Left ventricle myocardium inferior (tissue), 1 donor: Measurements from ENCODE around the gene PTPRN2. TPM values are rescaled to one million over a fixed set of nuclear protein-coding genes. Genes with fewer than 3 reads are reported as not detected.
"Not testable (repeated sequence)": the region's sequence is repeated elsewhere in the genome, so short reads cannot be mapped to it uniquely, and the experiment has no call there.

Source experiments
- DNase-seq: peaks from one replicate; pipeline ENCODE4 v3.0.0-alpha.2; 2020
- H3K27ac ChIP-seq: fragments of 200-600 bp; replicated peaks from 2 replicates; pipeline ENCODE4 v1.8.0; 2021
- H3K27me3 ChIP-seq: fragments of 200-600 bp; 2 replicates; pipeline ENCODE4 v1.8.0; 2021; ENCODE audit warnings: low read depth
- H3K36me3 ChIP-seq: fragments of 200-600 bp; 2 replicates; pipeline ENCODE4 v1.8.0; 2021
- H3K4me1 ChIP-seq: fragments of 200-600 bp; 2 replicates; pipeline ENCODE4 v1.8.0; 2021
- H3K4me3 ChIP-seq: fragments of 200-600 bp; 2 replicates; pipeline ENCODE4 v1.8.0; 2021; ENCODE audit warnings: mild to moderate bottlenecking, moderate library complexity
- H3K9me3 ChIP-seq: fragments of 200-600 bp; replicated peaks from 2 replicates; pipeline ENCODE4 v1.8.0; 2021
- intact Hi-C: fragments of 100-400 bp; cut with micrococcal nuclease; formaldehyde crosslinking; loops from one replicate; pipeline ENCODE4 v1.11.0; 2022
- total RNA-seq: library from RNA; stranded (reverse); fragmentation: NEBNext Ultra II Directional; extraction: Animal tissue kit (Norgen Biotek cat#: 25700); gene quantifications from one replicate; pipeline ENCODE4 v1.2.1, GENCODE V29; 2021
- TF ChIP-seq, protein P1 (sequence below): fragments of 200-600 bp; IDR thresholded peaks from 2 replicates; pipeline ENCODE4 v1.8.0; 2021; ENCODE audit warnings: antibody characterized with exemption, mild to moderate bottlenecking, borderline replicate concordance
- donor health status: DM: no; HTN: yes; CAD: no; lungs with severe emphysema.

PTPRN2 gene
- total RNA-seq, 1 donor from 2014 or later = 1.3 TPM

DNA sequence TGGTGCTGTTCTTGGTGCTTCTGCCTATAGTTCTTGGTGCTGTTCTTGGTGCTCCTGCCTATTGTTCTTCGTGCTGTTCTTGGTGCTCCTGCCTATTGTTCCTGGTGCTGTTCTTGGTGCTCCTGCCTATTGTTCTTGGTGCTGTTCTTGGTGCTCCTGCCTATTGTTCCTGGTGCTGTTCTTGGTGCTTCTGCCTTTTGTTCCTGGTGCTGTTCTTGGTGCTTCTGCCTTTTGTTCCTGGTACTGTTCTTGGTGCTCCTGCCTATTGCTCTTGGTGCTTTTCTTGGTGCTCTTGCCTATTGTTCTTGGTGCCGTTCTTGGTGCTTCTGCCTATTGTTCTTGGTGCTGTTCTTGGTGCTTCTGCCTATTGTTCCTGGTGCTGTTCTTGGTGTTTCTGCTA, 71.1 kb downstream of the PTPRN2 start:
- TF ChIP-seq, protein P1, sequence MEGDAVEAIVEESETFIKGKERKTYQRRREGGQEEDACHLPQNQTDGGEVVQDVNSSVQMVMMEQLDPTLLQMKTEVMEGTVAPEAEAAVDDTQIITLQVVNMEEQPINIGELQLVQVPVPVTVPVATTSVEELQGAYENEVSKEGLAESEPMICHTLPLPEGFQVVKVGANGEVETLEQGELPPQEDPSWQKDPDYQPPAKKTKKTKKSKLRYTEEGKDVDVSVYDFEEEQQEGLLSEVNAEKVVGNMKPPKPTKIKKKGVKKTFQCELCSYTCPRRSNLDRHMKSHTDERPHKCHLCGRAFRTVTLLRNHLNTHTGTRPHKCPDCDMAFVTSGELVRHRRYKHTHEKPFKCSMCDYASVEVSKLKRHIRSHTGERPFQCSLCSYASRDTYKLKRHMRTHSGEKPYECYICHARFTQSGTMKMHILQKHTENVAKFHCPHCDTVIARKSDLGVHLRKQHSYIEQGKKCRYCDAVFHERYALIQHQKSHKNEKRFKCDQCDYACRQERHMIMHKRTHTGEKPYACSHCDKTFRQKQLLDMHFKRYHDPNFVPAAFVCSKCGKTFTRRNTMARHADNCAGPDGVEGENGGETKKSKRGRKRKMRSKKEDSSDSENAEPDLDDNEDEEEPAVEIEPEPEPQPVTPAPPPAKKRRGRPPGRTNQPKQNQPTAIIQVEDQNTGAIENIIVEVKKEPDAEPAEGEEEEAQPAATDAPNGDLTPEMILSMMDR = no peak
- Histone ChIP-seq H3K36me3 (no peaks in the 10 kb centered on the region), H3K4me3 (no peak overlapping the region), H3K27me3 (peaks cover 79% of the 10 kb centered on the region), H3K4me1 (no peaks in the 10 kb centered on the region), H3K9me3 (peaks cover 17% of the 10 kb centered on the region), H3K27ac (no peak overlapping the region)
- DNase-seq = no peak
- intact Hi-C loops = no loop called here

DNA sequence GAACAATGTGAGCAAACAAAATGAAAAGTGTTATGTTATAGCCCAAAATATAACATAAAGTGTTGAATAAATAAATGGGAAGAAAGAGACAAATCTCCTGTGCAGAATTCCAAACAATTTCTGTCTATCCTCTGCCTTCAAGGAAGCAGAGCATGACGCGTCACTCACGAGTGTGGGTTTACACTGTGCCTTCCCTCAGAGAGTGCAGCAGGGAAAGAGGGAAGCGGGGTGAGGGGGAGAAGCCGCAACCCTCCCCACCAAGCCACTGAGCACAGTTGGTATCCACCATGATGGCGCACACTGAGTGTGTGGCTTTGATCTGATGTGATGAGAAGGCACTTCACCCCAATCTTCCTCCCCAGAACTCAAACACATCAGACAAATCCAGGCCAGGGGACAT, 74.8 kb downstream of the PTPRN2 start:
- H3K27ac ChIP-seq = no peak overlapping the region
- H3K9me3 ChIP-seq = peaks cover 35% of the 10 kb centered on the region
- intact Hi-C loops = no loop called here
- no peaks in the 10 kb centered on the region for H3K4me1 ChIP-seq
- no peak for DNase-seq
- TF ChIP-seq, protein P1 = no peak
- no peaks in the 10 kb centered on the region for H3K36me3 ChIP-seq
- no peak overlapping the region for H3K4me3 ChIP-seq
- H3K27me3 ChIP-seq = peaks cover 62% of the 10 kb centered on the region

DNA sequence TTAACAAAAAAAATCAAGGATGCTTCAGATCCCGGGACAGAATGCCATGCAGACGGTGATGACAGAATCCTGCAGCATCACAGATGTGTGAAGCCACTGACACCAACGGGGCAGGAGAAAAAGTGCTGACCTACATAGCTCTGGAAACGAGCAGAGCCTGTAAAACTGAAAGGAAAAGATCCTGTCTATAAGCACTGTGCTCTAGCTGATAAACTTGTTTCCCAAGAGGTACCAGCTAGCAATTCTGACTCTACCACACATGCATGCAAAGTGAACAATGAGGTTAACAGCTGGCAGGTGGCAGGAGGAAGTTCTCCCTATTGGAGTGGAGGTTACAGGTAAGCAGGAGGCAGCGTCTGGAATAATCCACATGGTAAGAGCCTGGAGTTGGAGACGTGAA, 75.6 kb downstream of the PTPRN2 start:
- Histone ChIP-seq H3K9me3 (peaks cover 35% of the 10 kb centered on the region), H3K36me3 (no peaks in the 10 kb centered on the region), H3K27me3 (peaks cover 62% of the 10 kb centered on the region), H3K4me1 (no peaks in the 10 kb centered on the region), H3K4me3 (no peak overlapping the region), H3K27ac (no peak overlapping the region)
- no peak for DNase-seq
- intact Hi-C loops = no loop called here
- TF ChIP-seq, protein P1 = no peak

DNA sequence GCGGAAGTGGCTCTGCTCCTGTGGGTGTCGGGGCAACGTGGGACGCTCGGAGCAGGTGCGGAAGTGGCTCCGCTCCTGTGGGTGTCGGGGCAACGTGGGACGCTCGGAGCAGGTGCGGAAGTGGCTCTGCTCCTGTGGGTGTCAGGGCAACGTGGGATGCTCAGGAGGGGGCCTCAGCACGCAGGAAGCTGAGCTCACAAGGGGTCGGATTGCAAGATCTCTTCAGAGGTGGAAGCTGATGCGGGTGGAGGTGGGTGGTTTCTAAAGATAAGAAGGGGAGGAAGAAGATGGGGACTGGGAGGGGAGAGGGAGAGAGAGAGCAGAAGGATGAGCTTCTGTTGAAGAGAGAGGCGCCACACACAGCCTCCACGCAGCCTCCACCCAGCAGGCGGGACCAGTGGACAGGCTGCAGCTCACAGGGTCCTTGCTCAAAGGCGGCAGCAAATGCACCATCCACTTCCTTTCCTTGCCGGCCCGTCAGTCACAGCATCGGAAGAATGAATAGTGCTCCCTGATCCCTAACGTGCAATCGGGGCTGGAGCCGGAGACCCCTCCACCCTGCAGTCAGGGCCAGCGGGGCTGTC, 78.7 kb downstream of the PTPRN2 start:
- H3K9me3 ChIP-seq = peaks cover 52% of the 10 kb centered on the region
- no peak overlapping the region for H3K4me3 ChIP-seq
- H3K27ac ChIP-seq = no peak overlapping the region
- peaks cover 66% of the 10 kb centered on the region for H3K27me3 ChIP-seq
- H3K36me3 ChIP-seq = no peaks in the 10 kb centered on the region
- no peak for DNase-seq
- intact Hi-C loops = no loop called here
- TF ChIP-seq, protein P1 = no peak
- H3K4me1 ChIP-seq = no peaks in the 10 kb centered on the region

DNA sequence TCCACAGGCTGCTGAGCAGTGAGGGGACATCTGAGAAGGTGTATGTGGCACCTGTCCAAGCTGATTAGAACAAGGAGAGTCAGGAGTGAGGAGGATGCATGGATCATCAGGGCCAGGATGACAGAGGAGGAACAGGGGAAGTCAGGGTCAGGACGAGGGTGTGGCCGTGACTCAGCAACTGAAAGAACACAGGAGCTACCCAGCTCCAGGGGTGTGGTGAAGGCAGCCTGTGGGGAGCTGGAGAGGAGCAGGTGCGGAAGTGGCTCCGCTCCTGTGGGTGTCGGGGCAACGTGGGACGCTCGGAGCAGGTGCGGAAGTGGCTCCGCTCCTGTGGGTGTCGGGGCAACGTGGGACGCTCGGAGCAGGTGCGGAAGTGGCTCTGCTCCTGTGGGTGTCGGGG, 79.3 kb downstream of the PTPRN2 start:
- H3K4me3 ChIP-seq, H3K27ac ChIP-seq, H3K4me1 ChIP-seq, intact Hi-C loops, DNase-seq, H3K36me3 ChIP-seq: not testable (repeated sequence)
- Histone ChIP-seq H3K9me3 (peaks cover 52% of the 10 kb centered on the region), H3K27me3 (peaks cover 72% of the 10 kb centered on the region)

DNA sequence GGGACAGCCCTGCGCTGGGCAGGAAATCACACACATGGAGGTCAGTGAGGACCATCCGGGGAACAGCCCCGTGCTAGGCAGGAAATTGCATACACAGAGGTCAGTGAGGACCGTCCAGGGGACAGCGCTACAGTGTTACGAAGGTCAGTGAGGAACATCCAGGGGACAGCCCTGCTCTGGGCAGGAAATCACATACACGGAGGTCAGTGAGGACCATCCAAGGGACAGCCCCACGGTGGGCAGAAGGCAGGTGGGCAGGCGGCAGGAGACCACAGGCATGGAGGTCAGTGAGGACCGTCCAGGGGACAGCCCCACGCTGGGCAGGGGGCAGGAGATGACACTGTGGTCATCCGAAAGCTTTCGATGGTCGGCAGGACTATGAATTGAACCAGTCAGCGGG, 79.7 kb downstream of the PTPRN2 start:
- peaks cover 72% of the 10 kb centered on the region for H3K27me3 ChIP-seq
- no peaks in the 10 kb centered on the region for H3K36me3 ChIP-seq
- no peak for DNase-seq
- no peak overlapping the region for H3K27ac ChIP-seq
- TF ChIP-seq, protein P1 = no peak
- no peaks in the 10 kb centered on the region for H3K4me1 ChIP-seq
- no peak overlapping the region for H3K4me3 ChIP-seq
- peaks cover 49% of the 10 kb centered on the region for H3K9me3 ChIP-seq
- intact Hi-C loops = no loop called here

DNA sequence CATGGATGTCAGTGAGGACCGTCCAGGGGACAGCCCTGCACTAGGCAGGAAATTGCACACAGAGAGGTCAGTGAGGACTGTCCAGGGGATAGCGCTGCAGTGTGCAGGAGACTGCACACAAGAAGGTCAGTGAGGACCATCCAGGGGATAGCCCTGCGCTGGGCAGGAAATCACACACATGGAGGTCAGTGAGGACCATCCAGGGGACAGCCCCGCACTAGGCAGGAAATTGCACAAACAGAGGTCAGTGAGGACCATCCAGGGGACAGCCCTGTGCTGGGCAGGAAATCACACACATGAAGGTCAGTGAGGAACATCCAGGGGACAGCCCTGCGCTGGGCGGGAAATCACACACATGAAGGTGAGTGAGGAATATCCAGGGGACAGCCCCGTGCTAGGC, 80.4 kb downstream of the PTPRN2 start:
- H3K4me3 ChIP-seq, intact Hi-C loops: not testable (repeated sequence)

More for the DNA sequence above, 80.4 kb downstream of the PTPRN2 start:
- not testable (repeated sequence) for H3K27ac ChIP-seq, H3K4me1 ChIP-seq, H3K36me3 ChIP-seq, DNase-seq
- Histone ChIP-seq H3K27me3 (peaks cover 70% of the 10 kb centered on the region), H3K9me3 (peaks cover 41% of the 10 kb centered on the region)
